Stimulated activated CD4-positive, alpha-beta T cell treated with anti-CD3 and anti-CD28 coated beads, Interleukin-1b, Interleukin-23, amount 100 ng/mL, for 24 hours (primary cell): ENCODE results near the gene DMWD.
"Not testable (repeated sequence)": the region's sequence is repeated elsewhere in the genome, so short reads cannot be mapped to it uniquely, and the experiment has no call there.

ENCODE experiments used
- DNase-seq, 4 experiments: peaks; one replicate each; pipeline ENCODE4 v3.0.0-alpha.2; 2020; ENCODE audit warnings: low read depth in 4 of 4, low spot score in 1 of 4

The DMWD gene

DNA sequence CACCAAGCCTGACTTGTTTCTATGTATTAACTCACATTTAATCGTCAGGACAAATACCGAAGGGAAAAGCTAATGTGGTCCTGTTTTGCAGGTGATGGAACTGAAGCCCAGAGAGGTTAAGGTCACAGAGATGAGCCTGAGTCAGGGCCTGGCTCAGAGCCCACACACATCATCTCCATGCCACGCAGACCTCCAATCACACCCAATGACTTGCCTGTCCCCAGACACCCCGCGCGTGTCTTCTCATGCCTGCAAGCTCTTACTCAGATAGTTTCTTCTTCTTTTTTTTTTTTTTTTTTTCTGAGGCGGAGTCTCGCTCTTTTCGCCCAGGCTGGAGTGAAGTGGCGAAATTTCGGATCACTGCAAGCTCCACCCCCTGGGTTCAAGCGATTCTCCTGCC lies 40.0 kb downstream of the DMWD start:
- no peak for DNase-seq

DNA sequence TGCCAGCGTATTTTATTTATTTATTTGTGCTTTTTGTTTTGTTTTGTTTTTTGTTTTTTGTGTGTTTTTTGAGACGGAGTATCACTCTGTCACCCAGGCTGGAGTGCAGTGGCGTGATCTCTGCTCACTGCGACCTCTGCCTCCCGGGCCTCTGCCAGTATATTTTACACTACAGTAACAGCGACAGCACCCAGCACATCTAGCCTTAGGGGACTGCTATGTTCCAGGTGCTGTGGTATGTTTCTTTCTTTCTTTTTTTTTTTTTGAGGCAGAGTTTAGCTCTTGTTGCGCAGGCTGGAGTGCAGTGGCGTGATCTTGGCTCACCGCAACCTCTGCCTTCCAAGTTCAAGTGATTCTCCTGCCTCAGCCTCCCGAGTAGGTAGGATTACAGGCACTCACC lies 41.2 kb downstream of the DMWD start:
- not testable (repeated sequence) for DNase-seq

DNA sequence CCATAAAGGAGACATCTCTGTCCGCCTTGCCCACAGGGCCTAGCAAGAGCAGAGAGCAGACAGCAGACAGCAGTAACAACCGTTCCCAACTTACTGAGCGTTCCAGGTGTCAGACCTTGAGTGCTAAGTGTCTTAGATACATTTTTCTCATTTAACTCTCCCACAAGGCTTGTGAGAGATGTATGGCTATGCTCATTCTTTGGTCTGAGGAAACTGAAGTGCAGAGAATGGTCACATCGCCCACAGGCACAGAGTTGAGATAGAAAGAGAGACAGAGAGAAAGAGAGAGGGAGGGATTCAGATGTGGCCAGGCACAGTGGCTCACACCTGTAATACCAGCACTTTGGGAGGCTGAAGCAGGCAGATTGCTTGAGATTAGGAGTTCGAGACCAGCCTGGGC lies 45.1 kb downstream of the DMWD start:
- DNase-seq = no peak

DNA sequence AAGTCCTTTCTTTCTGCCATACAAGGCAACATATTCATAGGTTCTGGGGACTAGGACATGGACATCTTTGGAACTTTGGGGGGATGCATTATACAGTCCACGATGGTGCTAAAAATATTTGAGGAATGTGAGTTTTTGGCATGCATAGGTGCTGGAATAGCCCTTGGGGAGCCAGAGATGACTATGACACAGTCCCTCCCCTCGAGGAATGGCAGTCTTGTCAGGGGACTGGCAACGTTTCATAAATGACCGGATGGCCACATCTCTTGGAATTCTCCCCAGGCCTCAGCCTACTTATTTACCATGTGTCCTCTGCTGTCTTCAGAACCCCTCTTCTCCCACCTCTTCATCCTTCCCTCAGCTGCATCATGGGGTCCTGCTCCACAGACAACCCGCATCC lies 45.8 kb downstream of the DMWD start:
- no peak for DNase-seq

DNA sequence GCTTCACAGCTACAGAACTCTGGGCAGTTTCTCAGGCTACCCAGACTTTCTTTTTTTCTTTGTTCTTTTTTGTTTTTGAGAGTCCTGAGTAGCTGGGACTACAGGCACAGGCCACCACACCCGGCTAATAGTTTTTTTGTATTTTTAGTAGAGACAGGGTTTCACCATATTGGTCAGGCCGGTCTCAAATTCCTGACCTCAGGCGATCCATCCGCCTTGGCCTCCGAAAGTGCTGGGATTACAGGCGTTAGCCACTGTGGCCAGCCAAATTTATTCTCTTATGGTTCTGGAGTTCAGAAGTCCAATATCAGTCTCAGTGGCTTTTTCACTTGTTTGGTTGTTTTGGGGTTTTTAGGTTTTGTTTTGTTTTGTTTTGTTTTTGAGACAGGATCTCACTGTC lies 47.0 kb downstream of the DMWD start:
- DNase-seq = no peak

DNA sequence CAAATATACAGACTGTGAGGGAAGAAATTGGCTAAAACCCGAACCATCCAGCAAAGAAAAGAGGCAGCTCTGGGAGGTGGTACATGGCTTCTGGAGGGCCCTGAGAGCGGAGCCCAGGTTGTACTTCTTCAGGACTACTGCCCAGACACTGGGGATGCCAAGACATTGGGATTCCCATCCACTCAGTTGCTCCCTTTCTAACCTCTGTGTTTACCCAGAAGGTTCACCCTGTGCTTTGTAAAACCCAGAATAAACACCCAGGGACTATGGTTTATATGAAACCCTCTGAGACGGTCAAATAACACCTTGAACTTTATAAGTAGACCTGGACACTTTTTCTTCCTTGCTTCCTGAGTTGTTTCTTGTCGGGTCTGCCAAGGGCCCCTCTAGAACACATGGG lies 49.7 kb downstream of the DMWD start:
- no peak for DNase-seq

DNA sequence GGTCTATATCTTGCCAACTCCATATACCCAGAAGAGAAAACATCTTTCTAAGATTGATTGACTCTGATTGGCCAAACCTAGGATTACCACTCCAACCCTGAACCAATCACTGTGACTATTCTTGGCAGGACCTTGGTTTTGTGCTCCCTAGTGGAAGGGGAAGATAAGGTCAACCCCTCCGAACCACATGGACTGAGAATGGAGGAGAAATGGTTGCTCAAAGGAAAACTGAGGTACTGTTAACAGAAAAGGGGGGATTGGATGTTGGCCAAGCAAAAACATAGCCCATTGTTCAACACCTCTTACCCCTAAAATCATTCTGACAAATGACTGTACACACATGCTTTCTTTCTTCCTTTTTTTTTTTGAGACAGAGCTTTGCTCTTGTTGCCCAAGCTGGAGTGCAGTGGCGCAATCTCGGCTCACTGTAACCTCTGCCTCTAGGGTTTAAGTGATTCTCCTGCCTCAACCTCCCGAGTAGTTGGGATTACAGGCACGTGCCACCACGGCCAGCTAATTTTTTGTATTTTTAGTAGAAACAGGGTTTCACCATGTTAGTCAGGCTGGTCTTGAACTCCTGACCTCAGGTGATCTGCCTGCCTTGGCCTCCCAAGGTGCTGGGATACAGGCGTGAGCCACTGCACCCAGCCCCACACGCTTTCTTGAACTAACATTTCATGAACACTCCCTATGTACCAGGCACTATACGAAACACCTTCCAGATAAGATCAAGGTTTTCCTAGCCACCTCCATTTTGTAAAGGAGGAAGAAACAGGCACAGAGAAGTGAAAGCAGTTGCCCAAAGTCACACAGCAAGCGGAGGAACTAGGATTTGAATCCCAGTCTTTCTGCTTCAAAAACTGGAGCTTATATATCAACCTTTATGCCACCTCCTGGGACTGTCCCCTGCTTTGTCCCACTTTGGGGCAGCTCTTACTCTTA lies 52.9 kb downstream of the DMWD start:
- DNase-seq = no peak

DNA sequence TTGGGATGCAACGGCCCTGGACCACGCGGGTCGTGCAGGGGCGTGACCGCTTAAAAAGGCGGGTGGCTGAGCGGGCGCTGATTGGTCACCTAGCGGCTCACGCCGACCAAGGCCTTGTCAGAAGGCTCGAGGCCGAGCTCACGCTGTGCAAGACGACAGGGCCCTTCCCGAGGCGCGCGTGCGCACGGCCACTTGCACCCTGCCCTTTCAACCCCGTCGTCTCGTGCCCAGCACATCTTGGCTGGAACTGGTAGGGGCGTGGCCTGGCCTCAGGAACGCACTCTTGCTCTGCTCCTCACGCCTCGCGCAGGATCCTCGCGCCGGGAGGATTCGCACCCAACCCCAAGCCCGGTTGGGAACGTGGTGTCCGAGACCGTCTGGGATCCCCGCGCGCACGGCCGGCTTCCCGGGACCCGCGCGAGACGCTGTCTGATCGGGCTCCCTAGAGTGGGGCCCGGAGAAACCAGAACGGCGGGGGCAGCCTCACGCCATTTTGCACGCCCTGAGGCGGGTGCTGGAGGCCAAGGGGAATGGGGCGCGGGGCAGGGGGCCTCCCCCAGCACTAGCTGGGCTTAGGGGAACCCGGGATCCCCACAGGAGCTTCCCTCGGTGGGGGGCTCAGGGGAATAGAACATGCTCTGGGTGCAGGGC lies 59.4 kb downstream of the DMWD start, which contains the start of gene MEIOSIN:
MEIOSIN (plus strand) TSS at position 280 of the 651 bp plus-strand sequence. CDS start 1,938 bp downstream, outside the sequence.
- no peak for DNase-seq
